Ovary (tissue), 3 donors: ENCODE results near the gene PIP5K1B.

ENCODE experiments used
- CTCF ChIP-seq, 3 donors: fragments of 450-650 bp in 2 of 3; fragments of 200-600 bp in 1 of 3; IDR thresholded peaks; one replicate each; pipeline versions ENCODE4 v1.5.1 to v1.8.0; 2016 to 2022; ENCODE audit warnings: antibody characterized with exemption in 3 of 3, mild to moderate bottlenecking in 1 of 3
- EP300 ChIP-seq: sonication (generic); formaldehyde crosslinking; IDR thresholded peaks from one replicate; pipeline ENCODE4 v1.6.1; 2017; ENCODE audit warnings: antibody characterized with exemption
- donor health status: DM: no; HTN: no; CAD: no.

GRCh38 chr9:68797116-68797515 is 92.1 kb downstream of the PIP5K1B start:
- TF ChIP-seq CTCF (IDR thresholded peaks at IDR 0.05) (no peak), EP300 (no peak)
